A673 (cell line): ENCODE results near the gene EMP1. TPM values are rescaled to one million over a fixed set of nuclear protein-coding genes. Genes with fewer than 3 reads are reported as not detected.

Source experiments
- BruUV-seq: library from RNA; stranded (reverse); fragments of 400-500 nt; replicated peaks from 2 replicates; lab custom pipeline; 2021; lab: Mats Ljungman, UMichigan
- CTCF ChIA-PET: fragments of 300-600 bp; sonication (Branson Sonifier 250); formaldehyde crosslinking; loops from one replicate; lab custom pipeline; 2022; ENCODE audit warnings: antibody characterized with exemption; lab: Charles Lee
- POLR2A ChIA-PET: fragments of 300-600 bp; sonication (Branson Sonifier 250); formaldehyde crosslinking; loops from one replicate; lab custom pipeline; 2022; ENCODE audit warnings: antibody characterized with exemption; ENCODE audit not compliant: low non-redundant PET; lab: Charles Lee
- DNase-seq: peaks from one replicate; pipeline ENCODE4 v3.0.0-alpha.2; 2015; ENCODE audit warnings: low spot score
- H3K27ac ChIP-seq: fragments of 200-600 bp; sonication (generic); 2 replicates; pipeline ENCODE4 v1.5.1; 2016; ENCODE audit warnings: mixed run types, low read depth, mild to moderate bottlenecking, mixed read lengths, antibody characterized with exemption, low read length; ENCODE audit not compliant: poor library complexity, severe bottlenecking
- H3K27me3 ChIP-seq: fragments of 200-600 bp; sonication (generic); replicated peaks from 2 replicates; pipeline ENCODE4 v1.6.1; 2017; ENCODE audit warnings: mixed run types, low read depth, mild to moderate bottlenecking, mixed read lengths, antibody characterized with exemption, low read length; ENCODE audit not compliant: insufficient read depth, poor library complexity
- H3K36me3 ChIP-seq: fragments of 200-600 bp; sonication (generic); 2 replicates; pipeline ENCODE4 v1.6.1; 2016; ENCODE audit warnings: mixed run types, mild to moderate bottlenecking, mixed read lengths, antibody characterized with exemption, low read length; ENCODE audit not compliant: insufficient read depth, poor library complexity, severe bottlenecking
- H3K4me1 ChIP-seq: fragments of 200-600 bp; sonication (generic); 2 replicates; pipeline ENCODE4 v1.6.1; 2017; ENCODE audit warnings: mixed run types, mild to moderate bottlenecking, mixed read lengths, antibody characterized with exemption, low read length; ENCODE audit not compliant: insufficient read depth, poor library complexity, severe bottlenecking
- H3K4me3 ChIP-seq: fragments of 200-600 bp; sonication (generic); 2 replicates; pipeline ENCODE4 v1.5.1; 2016; ENCODE audit warnings: low read depth, mixed run types, mild to moderate bottlenecking, mixed read lengths, low read length; ENCODE audit not compliant: poor library complexity, severe bottlenecking
- H3K9me3 ChIP-seq: fragments of 200-600 bp; sonication (generic); 2 replicates; pipeline ENCODE4 v1.6.1; 2016; ENCODE audit warnings: mixed run types, low read depth, mild to moderate bottlenecking, mixed read lengths, antibody characterized with exemption, low read length; ENCODE audit not compliant: poor library complexity, severe bottlenecking
- CTCF ChIP-seq: fragments of 300-800, 200-600 bp; sonication (generic); conservative IDR thresholded peaks from 2 replicates; pipeline ENCODE4 v1.5.1; 2017; ENCODE audit warnings: low read depth, mild to moderate bottlenecking, antibody characterized with exemption, low read length, moderate library complexity, mixed read lengths
- EZH2 ChIP-seq: fragments of 200-600 bp; sonication (generic); IDR thresholded peaks from 2 replicates; pipeline ENCODE4 v1.6.1; 2017; ENCODE audit warnings: borderline replicate concordance, low read depth, mild to moderate bottlenecking, mixed read lengths, antibody characterized with exemption, low read length; ENCODE audit not compliant: poor library complexity, severe bottlenecking
- intact Hi-C: fragments of 100-400 bp; cut with micrococcal nuclease; formaldehyde crosslinking; loops from one replicate; pipeline ENCODE4 v1.10.0; 2022; ENCODE audit not compliant: unreplicated experiment
- total RNA-seq: library from RNA; stranded (reverse); gene quantifications from 2 replicates; pipeline ENCODE4 v1.2.3, GENCODE V29; 2021

The EMP1 gene
- total RNA-seq, 1 experiment from 2014 or later = 66.5 TPM

- no peaks in the 10 kb centered on the region for H3K9me3 ChIP-seq
- no peaks in the 10 kb centered on the region for H3K36me3 ChIP-seq
- TF ChIP-seq EZH2 = no peak
- TF ChIP-seq CTCF = no peak
- no TSS peak for BruUV-seq
- no peak overlapping the region for H3K27ac ChIP-seq
- H3K27me3 ChIP-seq = no peaks in the 10 kb centered on the region
- DNase-seq = no peak
- intact Hi-C loops = no loop called here
- no peaks in the 10 kb centered on the region for H3K4me1 ChIP-seq
- H3K4me3 ChIP-seq = no peak overlapping the region
- POLR2A ChIA-PET = no interaction called here
- CTCF ChIA-PET = no interaction called here
Observed at GRCh38 chr12:13248964-13249363, 52.4 kb downstream of the EMP1 start.

- no peaks in the 10 kb centered on the region for H3K36me3 ChIP-seq
- no peaks in the 10 kb centered on the region for H3K9me3 ChIP-seq
- CTCF ChIA-PET = no interaction called here
- no peaks in the 10 kb centered on the region for H3K27me3 ChIP-seq
- no peaks in the 10 kb centered on the region for H3K4me1 ChIP-seq
- no peak overlapping the region for H3K4me3 ChIP-seq
- intact Hi-C loops = no loop called here
- no peak overlapping the region for H3K27ac ChIP-seq
- no peak for DNase-seq
- BruUV-seq = no TSS peak
- POLR2A ChIA-PET = no interaction called here
- TF ChIP-seq CTCF (no peak), EZH2 (no peak)
Observed at GRCh38 chr12:13250416-13250815, 53.9 kb downstream of the EMP1 start.

- BruUV-seq = no TSS peak
- Histone ChIP-seq H3K27me3 (no peaks in the 10 kb centered on the region), H3K36me3 (no peaks in the 10 kb centered on the region), H3K9me3 (no peaks in the 10 kb centered on the region), H3K4me1 (peaks cover 6% of the 10 kb centered on the region), H3K4me3 (no peak overlapping the region), H3K27ac (no peak overlapping the region)
- ChIA-PET CTCF (no interaction called here), POLR2A (interaction anchor here (0.6 kb wide), 1 partner anchor 169 kb away, joined by 7 read pairs; no protein-coding TSS in a partner anchor)
- DNase-seq = no peak
- intact Hi-C loops = no loop called here
- TF ChIP-seq EZH2 = no peak
- TF ChIP-seq CTCF = no peak
Observed at GRCh38 chr12:13251521-13251920, 55.0 kb downstream of the EMP1 start.
